Left lobe of liver (tissue), 2 donors: Measurements from ENCODE around the gene MORN1. TPM values are rescaled to one million over a fixed set of nuclear protein-coding genes. Genes with fewer than 3 reads are reported as not detected.

ENCODE experiments used
- ATAC-seq: fragments of 200-7000 bp; cut with Tn5 transposase; one replicate; pipeline ENCODE4 v1.9.1; 2020; ENCODE audit warnings: mild to moderate bottlenecking, moderate library complexity
- DNase-seq: peaks from one replicate; pipeline ENCODE4 v3.0.0-alpha.2; 2020; ENCODE audit warnings: low spot score
- total RNA-seq: library from RNA; stranded (reverse); gene quantifications from one replicate; pipeline ENCODE4 v1.2.1, GENCODE V29; 2021
- donor health status: DM: no; HTN: no; CAD: no; lungs with moderate emphysema.
- donor health status: DM: no; HTN: yes; CAD: no.

The MORN1 gene
- total RNA-seq, 1 donor from 2014 or later = 6.7 TPM

- no peak for DNase-seq
Observed at GRCh38 chr1:2353551-2354438, 37.6 kb downstream of the MORN1 start.

GRCh38 chr1:2352897-2353550, 38.3 kb downstream of the MORN1 start:
- ATAC-seq (no peak), DNase-seq (no peak)

More at GRCh38 chr1:2353551-2354438, 37.6 kb downstream of the MORN1 start:
- no peak for ATAC-seq

GRCh38 chr1:2352341-2352896, 38.9 kb downstream of the MORN1 start:
- DNase-seq = no peak
- ATAC-seq = no peak

GRCh38 chr1:2351723-2352122, 39.6 kb downstream of the MORN1 start:
- no peak for ATAC-seq
- DNase-seq = no peak

- DNase-seq (no peak), ATAC-seq (no peak)
Observed at GRCh38 chr1:2350911-2351655, 40.3 kb downstream of the MORN1 start.

GRCh38 chr1:2350501-2350900, 40.9 kb downstream of the MORN1 start:
- DNase-seq (no peak), ATAC-seq (no peak)

- ATAC-seq (no peak), DNase-seq (no peak)
Observed at GRCh38 chr1:2349806-2350205, 41.5 kb downstream of the MORN1 start.

GRCh38 chr1:2348346-2349325, 42.7 kb downstream of the MORN1 start:
- DNase-seq (no peak), ATAC-seq (no peak)

GRCh38 chr1:2347896-2348295, 43.5 kb downstream of the MORN1 start:
- ATAC-seq (no peak), DNase-seq (no peak)

- ATAC-seq = no peak
- DNase-seq = no peak
Observed at GRCh38 chr1:2347409-2347785, 44.0 kb downstream of the MORN1 start.

GRCh38 chr1:2346691-2347408, 44.5 kb downstream of the MORN1 start:
- ATAC-seq (no peak), DNase-seq (no peak)

- ATAC-seq = no peak
Observed at GRCh38 chr1:2345297-2346075, 45.9 kb downstream of the MORN1 start.

GRCh38 chr1:2344744-2345296, 46.5 kb downstream of the MORN1 start:
- no peak for ATAC-seq

More at GRCh38 chr1:2345297-2346075, 45.9 kb downstream of the MORN1 start:
- DNase-seq = no peak

GRCh38 chr1:2344121-2344681, 47.2 kb downstream of the MORN1 start:
- no peak for DNase-seq
- ATAC-seq = no peak

More at GRCh38 chr1:2344744-2345296, 46.5 kb downstream of the MORN1 start:
- DNase-seq = no peak

GRCh38 chr1:2343023-2343935, 48.1 kb downstream of the MORN1 start:
- no peak for ATAC-seq
- no peak for DNase-seq

- DNase-seq (no peak), ATAC-seq (no peak)
Observed at GRCh38 chr1:2342384-2343022, 48.9 kb downstream of the MORN1 start.
